ENCODE results near the gene VAT1L. TPM values are rescaled to one million over a fixed set of nuclear protein-coding genes. Genes with fewer than 3 reads are reported as not detected.

The VAT1L gene
- total and polyA plus RNA-seq, 10 of the 15 experiments (the other 5 are each of a cell fraction or from before 2014, with no cell fraction given): 0.06 to 0.18 (median 0.10) TPM; not detected in 5

- intact Hi-C loops (cut with micrococcal nuclease; ENCODE audit: unreplicated experiment) (loop anchor here (1.0 kb wide), 2 partner anchors 51 to 328 kb away; no protein-coding TSS in a partner anchor), in situ Hi-C loops (cut with MboI) (loop anchor here (5.0 kb wide), 1 partner anchor 326 kb away; no protein-coding TSS in a partner anchor)
- BruUV-seq (replicated peaks): no TSS peak
- FAIRE-seq (peak; percentile 91), DNase-seq (ENCODE audit: low read depth, low spot score) (peak; percentile 51), ATAC-seq (peak; percentile 97)
- H3K9ac ChIP-seq (ENCODE audit: control insufficient read depth, insufficient read depth, low read length): no peak overlapping the region
- no peak overlapping the region for H2AFZ ChIP-seq (ENCODE audit: control insufficient read depth, low read depth, low read length)
- H3K79me2 ChIP-seq (ENCODE audit: control insufficient read depth, insufficient read depth, low read length): no peaks in the 10 kb centered on the region
- H3K4me3 ChIP-seq: no peak overlapping the region
- H3K36me3 ChIP-seq (ENCODE audit: control insufficient read depth in 2 of 2, insufficient read depth in 2 of 2, low read length in 1 of 2): no peaks in the 10 kb centered on the region
- no peak overlapping the region for H3K4me2 ChIP-seq (ENCODE audit: control insufficient read depth, insufficient read depth)
- no peak overlapping the region for H3K27ac ChIP-seq (ENCODE audit: control insufficient read depth, insufficient read depth)
- ChIA-PET RAD21 (ENCODE audit: unreplicated experiment) (interaction anchor here (0.6 to 1.2 kb wide), 6 partner anchors 14 to 404 kb away, joined by 3 to 5 read pairs (median 3); partner anchors contain the start of gene WWOX), SMC1A (ENCODE audit: uncharacterized antibody, unreplicated experiment) (interaction anchor here (0.9 to 1.4 kb wide), 9 partner anchors 8 to 328 kb away, joined by 3 to 6 read pairs (median 4); partner anchors contain the start of gene WWOX), POLR2A (interaction anchor here (0.5 kb wide), 1 partner anchor 13 kb away, joined by 3 read pairs; no protein-coding TSS in a partner anchor), CTCF (interaction anchor here (0.6 to 4.5 kb wide), 32 partner anchors 8 to 766 kb away, joined by 3 to 41 read pairs (median 3); partner anchors contain the start of gene WWOX)
- no peaks in the 10 kb centered on the region for H4K20me1 ChIP-seq (ENCODE audit: control insufficient read depth, insufficient read depth)
- no peaks in the 10 kb centered on the region for H3K27me3 ChIP-seq (replicated peaks in 1 of 2; ENCODE audit: control insufficient read depth in 2 of 2, insufficient read depth in 2 of 2, low read length in 1 of 2)
- no peaks in the 10 kb centered on the region for H3K9me3 ChIP-seq (replicated peaks; ENCODE audit: control insufficient read depth, insufficient read depth, low read length)
- no peaks in the 10 kb centered on the region for H3K4me1 ChIP-seq (ENCODE audit: control insufficient read depth, insufficient read depth, low read length)
- WGBS (ENCODE audit: insufficient coverage, insufficient replicate concordance, low lambda C conversion rate, missing lambda C conversion rate): 18% methylated on average over 11 of the region's 11 CpGs
- TF ChIP-seq SREBF1 (IDR thresholded peaks at IDR 0.05; ENCODE audit: low read length): no peak
- peak; percentile 91 for TF ChIP-seq YY1 (IDR thresholded peaks at IDR 0.05; ENCODE audit: low read depth, low read length)
- TF ChIP-seq TAF1 (IDR thresholded peaks at IDR 0.05; ENCODE audit: borderline replicate concordance, low read depth, low read length): no peak
- peak; percentile 84 for TF ChIP-seq RAD21 (IDR thresholded peaks at IDR 0.05; ENCODE audit: insufficient read depth, low read depth, low read length)
- peak; percentile 66 for TF ChIP-seq PKNOX1 (IDR thresholded peaks at IDR 0.05)
- no peak for TF ChIP-seq SUZ12 (IDR thresholded peaks at IDR 0.05; ENCODE audit: unreplicated experiment)
- no peak for TF ChIP-seq NKRF (conservative IDR thresholded peaks at IDR 0.05)
- no peak for TF ChIP-seq EGR1 (IDR thresholded peaks at IDR 0.05; ENCODE audit: borderline replicate concordance in 1 of 2, low read depth in 2 of 2, low read length in 2 of 2)
- TF ChIP-seq PAX8 (IDR thresholded peaks at IDR 0.05): no peak
- TF ChIP-seq SP1 (IDR thresholded peaks at IDR 0.05; ENCODE audit: low read depth, low read length): no peak
- TF ChIP-seq E4F1 (IDR thresholded peaks at IDR 0.05; ENCODE audit: borderline replicate concordance, partially characterized antibody): no peak
- no peak for TF ChIP-seq RB1 (IDR thresholded peaks at IDR 0.05; ENCODE audit: borderline replicate concordance)
- TF ChIP-seq ZNF274 (IDR thresholded peaks at IDR 0.05; ENCODE audit: insufficient read depth, insufficient read length): no peak
- no peak for TF ChIP-seq SMARCA5 (IDR thresholded peaks at IDR 0.05)
- TF ChIP-seq CEBPZ (IDR thresholded peaks at IDR 0.05; ENCODE audit: low read depth, low read length): no peak
Measured at GRCh38 chr16:78002915-78003538, 214.7 kb downstream of the VAT1L start.
